Thoracic aorta (tissue), 2 donors: ENCODE results near the gene CORO1C. TPM values are rescaled to one million over a fixed set of nuclear protein-coding genes. Genes with fewer than 3 reads are reported as not detected.

Experiments
- ATAC-seq: fragments of 150-250 bp; one replicate; pipeline ENCODE4 v1.8.0; 2017; ENCODE audit warnings: low read depth; ENCODE audit not compliant: insufficient number of reproducible peaks, low FRiP score
- DNase-seq: peaks from one replicate; pipeline ENCODE4 v3.0.0-alpha.2; 2020; ENCODE audit warnings: low spot score
- H3K27ac ChIP-seq, 2 donors: fragments of 200-600 bp; sonication (generic); 1 replicate in 1 of 2; 2 replicates in 1 of 2; pipeline ENCODE4 v1.5.1; 2016; ENCODE audit warnings: mild to moderate bottlenecking in 2 of 2, moderate library complexity in 2 of 2
- H3K27me3 ChIP-seq: fragments of 200-600 bp; sonication (generic); replicated peaks from 2 replicates; pipeline ENCODE4 v1.6.0; 2016; ENCODE audit warnings: mild to moderate bottlenecking; ENCODE audit not compliant: insufficient read depth
- H3K36me3 ChIP-seq: fragments of 200-600 bp; sonication (generic); one replicate; pipeline ENCODE4 v1.5.1; 2016
- H3K4me1 ChIP-seq, 2 donors: fragments of 200-600 bp; sonication (generic); 1 replicate in 1 of 2; 2 replicates in 1 of 2; pipeline versions ENCODE4 v1.5.1 to v1.6.0; 2016; ENCODE audit warnings: low read depth in 2 of 2, mild to moderate bottlenecking in 1 of 2; ENCODE audit not compliant: control insufficient read depth in 1 of 2
- H3K4me3 ChIP-seq: fragments of 200-600 bp; sonication (generic); 2 replicates; pipeline ENCODE4 v1.5.1; 2016; ENCODE audit warnings: mild to moderate bottlenecking
- H3K9me3 ChIP-seq: fragments of 200-600 bp; sonication (generic); 2 replicates; pipeline ENCODE4 v1.5.1; 2016
- total RNA-seq, 2 donors: library from RNA; depleted of rRNA; stranded (reverse); fragments of >200 nt; gene quantifications; one replicate each; pipeline versions ENCODE4 v1.1.0 to v1.2.3, GENCODE V29; 2016
- TF ChIP-seq, protein P1 (sequence below): fragments of 200-600 bp; sonication (generic); IDR thresholded peaks from one replicate; pipeline ENCODE4 v1.5.1; 2019; ENCODE audit warnings: antibody characterized with exemption

The CORO1C gene
- total RNA-seq, 2 donors from 2014 or later = 157 to 208 TPM

DNA sequence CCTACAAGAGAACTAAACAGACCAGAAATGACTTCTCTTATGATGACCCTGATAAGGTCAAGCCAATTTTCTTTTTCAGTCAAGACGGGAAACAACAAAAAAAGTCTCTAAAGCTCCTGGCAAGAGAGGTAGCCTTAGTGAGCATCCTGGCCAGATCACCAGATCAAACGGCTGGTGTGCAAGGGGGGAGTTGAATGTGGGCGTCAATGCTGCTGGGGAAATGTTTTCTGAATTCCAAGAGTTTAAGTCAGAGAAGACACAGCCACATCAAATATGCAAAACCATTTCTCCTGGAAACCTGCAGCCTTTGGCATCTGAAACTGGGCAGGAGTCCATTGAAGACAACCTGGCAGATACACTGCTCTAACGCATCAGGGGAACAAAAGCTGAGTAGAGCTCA, 81.6 kb downstream of the CORO1C start:
- Histone ChIP-seq H3K9me3 (no peaks in the 10 kb centered on the region), H3K36me3 (peaks cover 47% of the 10 kb centered on the region), H3K4me3 (no peak overlapping the region), H3K4me1 (peaks cover 21 to 45% of the 10 kb centered on the region in 2 donors), H3K27me3 (no peaks in the 10 kb centered on the region), H3K27ac (peak overlapping the region; percentile 23 to 36)
- ATAC-seq = no peak
- no peak for DNase-seq
- TF ChIP-seq, protein P1, sequence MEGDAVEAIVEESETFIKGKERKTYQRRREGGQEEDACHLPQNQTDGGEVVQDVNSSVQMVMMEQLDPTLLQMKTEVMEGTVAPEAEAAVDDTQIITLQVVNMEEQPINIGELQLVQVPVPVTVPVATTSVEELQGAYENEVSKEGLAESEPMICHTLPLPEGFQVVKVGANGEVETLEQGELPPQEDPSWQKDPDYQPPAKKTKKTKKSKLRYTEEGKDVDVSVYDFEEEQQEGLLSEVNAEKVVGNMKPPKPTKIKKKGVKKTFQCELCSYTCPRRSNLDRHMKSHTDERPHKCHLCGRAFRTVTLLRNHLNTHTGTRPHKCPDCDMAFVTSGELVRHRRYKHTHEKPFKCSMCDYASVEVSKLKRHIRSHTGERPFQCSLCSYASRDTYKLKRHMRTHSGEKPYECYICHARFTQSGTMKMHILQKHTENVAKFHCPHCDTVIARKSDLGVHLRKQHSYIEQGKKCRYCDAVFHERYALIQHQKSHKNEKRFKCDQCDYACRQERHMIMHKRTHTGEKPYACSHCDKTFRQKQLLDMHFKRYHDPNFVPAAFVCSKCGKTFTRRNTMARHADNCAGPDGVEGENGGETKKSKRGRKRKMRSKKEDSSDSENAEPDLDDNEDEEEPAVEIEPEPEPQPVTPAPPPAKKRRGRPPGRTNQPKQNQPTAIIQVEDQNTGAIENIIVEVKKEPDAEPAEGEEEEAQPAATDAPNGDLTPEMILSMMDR = no peak

DNA sequence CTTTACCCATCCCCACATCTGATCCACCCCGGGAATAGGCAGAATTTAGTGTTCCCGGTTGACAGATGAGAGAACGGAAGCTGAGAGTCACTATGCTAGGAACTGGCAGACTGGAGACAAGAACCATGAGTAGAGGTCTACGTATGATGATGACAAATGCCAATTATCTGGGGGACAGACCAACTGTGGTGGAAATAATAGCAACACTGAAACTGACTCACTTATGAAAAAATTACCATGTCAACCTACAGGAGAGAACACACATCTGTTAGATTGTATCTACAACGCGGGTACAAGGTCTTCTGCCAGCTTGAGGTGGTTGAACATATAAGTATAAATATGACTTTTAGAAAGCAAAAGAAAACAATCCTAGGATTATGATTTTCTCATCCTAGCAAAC, 82.2 kb downstream of the CORO1C start:
- ATAC-seq (no peak), DNase-seq (no peak)
- no peak overlapping the region for H3K4me3 ChIP-seq
- H3K27me3 ChIP-seq = no peaks in the 10 kb centered on the region
- H3K4me1 ChIP-seq = peaks cover 26 to 47% of the 10 kb centered on the region in 2 donors
- H3K27ac ChIP-seq = peak overlapping the region in 1 of 2 donors; percentile 23
- peaks cover 47% of the 10 kb centered on the region for H3K36me3 ChIP-seq
- TF ChIP-seq, protein P1 = no peak
- H3K9me3 ChIP-seq = no peaks in the 10 kb centered on the region

DNA sequence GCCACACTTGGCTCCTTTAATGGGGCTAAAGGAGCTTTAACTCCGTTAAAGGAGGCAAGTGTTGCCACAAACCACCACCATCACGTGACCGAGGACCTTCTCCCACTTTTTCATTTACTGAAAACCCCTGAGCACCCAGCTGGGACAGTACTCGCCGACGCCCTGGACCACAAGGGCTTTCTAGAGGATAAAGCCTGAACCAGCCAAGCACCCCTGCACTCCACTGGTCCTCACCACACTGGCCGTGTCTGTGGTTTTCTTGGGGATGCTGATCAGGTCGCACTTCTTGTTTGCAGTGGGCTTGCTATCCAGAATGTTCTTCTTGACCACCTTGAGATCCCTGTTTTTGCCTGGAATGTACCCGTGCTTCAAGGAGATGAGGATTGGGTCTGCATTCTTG, 82.9 kb downstream of the CORO1C start:
- Histone ChIP-seq H3K27me3 (no peaks in the 10 kb centered on the region), H3K4me1 (peaks cover 28 to 48% of the 10 kb centered on the region in 2 donors), H3K9me3 (no peaks in the 10 kb centered on the region), H3K36me3 (peaks cover 44% of the 10 kb centered on the region), H3K27ac (no peak overlapping the region), H3K4me3 (no peak overlapping the region)
- ATAC-seq (no peak), DNase-seq (no peak)
- TF ChIP-seq, protein P1 = no peak

DNA sequence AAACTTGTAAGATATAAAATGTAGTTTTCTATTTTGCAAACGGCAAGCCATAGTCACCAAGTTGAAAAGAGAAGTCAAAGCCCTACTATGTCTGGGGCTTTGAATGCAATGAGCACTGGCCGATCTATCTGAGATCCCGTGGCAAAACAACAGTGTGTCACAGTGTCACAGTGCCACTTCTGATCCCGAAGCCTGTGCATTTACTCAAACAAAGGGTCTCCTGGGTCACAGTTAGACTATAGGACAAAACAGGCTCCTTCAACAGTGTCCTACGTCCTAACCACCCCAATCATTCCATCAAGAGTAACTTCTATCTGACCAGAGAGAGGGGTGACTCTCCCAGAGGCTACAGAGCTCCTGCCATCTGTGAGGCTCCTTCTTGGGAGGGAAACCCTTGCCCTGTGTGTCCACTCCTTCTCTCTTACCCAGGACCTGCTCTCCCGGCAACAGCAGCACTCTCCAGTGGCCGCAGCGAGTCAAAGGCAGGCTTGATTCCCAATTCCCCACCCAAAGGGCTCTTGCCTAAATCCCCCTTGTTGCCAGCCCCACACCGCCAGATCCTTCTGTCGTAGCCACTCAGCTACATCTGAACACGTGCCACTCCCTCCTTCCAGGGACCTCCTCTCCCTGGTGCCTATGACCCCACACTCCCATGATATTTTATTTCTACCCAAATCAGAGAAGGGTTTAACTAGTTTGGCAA, 83.6 kb downstream of the CORO1C start:
- no peaks in the 10 kb centered on the region for H3K27me3 ChIP-seq
- no peak for DNase-seq
- peaks cover 28 to 48% of the 10 kb centered on the region in 2 donors for H3K4me1 ChIP-seq
- peak overlapping the region; percentile 5 to 10 for H3K27ac ChIP-seq
- no peaks in the 10 kb centered on the region for H3K9me3 ChIP-seq
- TF ChIP-seq, protein P1 = no peak
- H3K4me3 ChIP-seq = no peak overlapping the region
- peaks cover 44% of the 10 kb centered on the region for H3K36me3 ChIP-seq
- no peak for ATAC-seq

DNA sequence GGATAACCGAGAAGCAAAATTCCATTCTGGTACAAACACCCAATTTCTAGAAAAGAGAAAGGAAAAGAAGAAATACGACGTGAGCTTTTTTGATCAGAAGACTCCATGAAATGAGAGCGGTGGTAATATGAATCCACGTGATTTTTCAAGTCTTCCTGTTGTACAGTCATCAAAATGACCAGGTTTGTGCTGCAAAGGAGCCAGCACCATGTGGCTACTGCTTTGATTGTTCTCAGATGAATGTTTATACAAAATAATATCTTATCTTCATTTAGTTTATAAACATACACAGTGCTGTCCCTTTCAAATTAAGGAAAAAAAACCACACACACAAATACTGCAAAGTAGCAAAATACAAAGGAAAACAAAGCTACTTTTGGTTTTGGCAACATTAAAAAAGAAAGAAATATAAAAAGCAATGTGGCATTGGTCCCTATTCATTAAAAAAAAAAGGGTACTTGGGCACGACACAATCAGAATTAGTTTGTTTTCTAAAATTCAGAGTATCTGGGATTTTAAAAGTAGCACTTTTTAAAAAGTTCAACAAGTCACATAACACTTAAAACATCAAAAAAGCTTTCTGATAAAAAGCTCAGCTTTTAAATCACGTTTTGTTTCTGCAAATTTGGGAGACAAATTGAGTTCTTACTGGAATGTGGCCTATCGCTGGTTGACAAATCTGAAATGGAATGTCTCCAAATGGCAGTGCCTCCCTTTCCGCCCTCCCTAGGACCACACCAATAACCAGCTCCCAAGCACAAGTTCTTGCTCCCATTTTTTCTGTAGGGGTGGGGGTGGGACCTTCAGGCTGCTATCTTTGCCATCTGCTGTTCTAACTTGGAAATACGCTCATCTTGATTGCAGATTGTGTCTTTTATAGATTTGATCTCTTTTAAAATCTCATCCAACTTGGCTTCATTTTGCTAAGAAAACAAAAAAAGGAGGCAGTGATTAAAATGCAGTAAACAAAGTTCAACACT, 84.4 kb downstream of the CORO1C start:
- no peak for ATAC-seq
- peaks cover 28 to 51% of the 10 kb centered on the region in 2 donors for H3K4me1 ChIP-seq
- TF ChIP-seq, protein P1 = no peak
- no peak for DNase-seq
- peaks cover 36% of the 10 kb centered on the region for H3K36me3 ChIP-seq
- H3K27ac ChIP-seq = peak overlapping the region; percentile 5 to 10
- H3K9me3 ChIP-seq = no peaks in the 10 kb centered on the region
- no peak overlapping the region for H3K4me3 ChIP-seq
- no peaks in the 10 kb centered on the region for H3K27me3 ChIP-seq
